Osteoblast (primary cell): Measurements from ENCODE around the gene DUT. TPM values are rescaled to one million over a fixed set of nuclear protein-coding genes. Genes with fewer than 3 reads are reported as not detected.
"Not testable (repeated sequence)": the region's sequence is repeated elsewhere in the genome, so short reads cannot be mapped to it uniquely, and the experiment has no call there.

Source experiments
- DNase-seq: peaks from one replicate; pipeline ENCODE4 v3.0.0; 2011; ENCODE audit warnings: low spot score, mixed read lengths; ENCODE audit not compliant: insufficient read length; ENCODE audit errors: missing footprints
- H2AFZ ChIP-seq: 2 replicates; pipeline ENCODE4 v1.6.0; 2011; ENCODE audit warnings: mild to moderate bottlenecking, low read length
- H3K27ac ChIP-seq: 2 replicates; pipeline ENCODE4 v1.5.1; 2011; ENCODE audit warnings: mild to moderate bottlenecking, low read depth, low read length, moderate library complexity
- H3K27me3 ChIP-seq: 2 replicates; pipeline ENCODE4 v1.6.0; 2012; ENCODE audit warnings: mild to moderate bottlenecking, control low read depth, inconsistent platforms, low read length, moderate library complexity; ENCODE audit not compliant: insufficient read depth
- H3K36me3 ChIP-seq: 2 replicates; pipeline ENCODE4 v1.5.1; 2011; ENCODE audit warnings: mild to moderate bottlenecking, low read length, control low read depth, moderate library complexity; ENCODE audit not compliant: insufficient read depth
- H3K4me1 ChIP-seq: 2 replicates; pipeline ENCODE4 v1.5.1; 2011; ENCODE audit warnings: mild to moderate bottlenecking, low read length, control low read depth, moderate library complexity; ENCODE audit not compliant: insufficient read depth
- H3K4me2 ChIP-seq: 2 replicates; pipeline ENCODE4 v1.6.0; 2011; ENCODE audit warnings: mild to moderate bottlenecking, low read length; ENCODE audit not compliant: insufficient read depth
- H3K4me3 ChIP-seq: fragments of 200-600 bp; sonication (generic); 3 replicates; pipeline ENCODE4 v1.5.1; 2012; ENCODE audit warnings: mild to moderate bottlenecking, low read length, inconsistent platforms; ENCODE audit not compliant: insufficient read depth
- H3K79me2 ChIP-seq: 2 replicates; pipeline ENCODE4 v1.6.0; 2012; ENCODE audit warnings: mild to moderate bottlenecking, low read length, control low read depth, inconsistent platforms; ENCODE audit not compliant: insufficient read depth
- H3K9me3 ChIP-seq: 2 replicates; pipeline ENCODE4 v1.5.1; 2011; ENCODE audit warnings: low read depth, low read length, control low read depth
- H4K20me1 ChIP-seq: 2 replicates; pipeline ENCODE4 v1.6.0; 2012; ENCODE audit warnings: mild to moderate bottlenecking, low read length, control low read depth; ENCODE audit not compliant: insufficient read depth
- total RNA-seq: library from RNA; depleted of rRNA; stranded (reverse); fragments of >200 nt; gene quantifications from 2 replicates; pipeline ENCODE4 v1.2.3, GENCODE V29; 2012
- TF ChIP-seq, protein P1 (sequence below): IDR thresholded peaks from 2 replicates; pipeline ENCODE4 v1.5.1; 2011; ENCODE audit warnings: mild to moderate bottlenecking, low read depth, low read length, moderate library complexity; ENCODE audit errors: extremely low read depth

Gene DUT
- total RNA-seq, 1 donor = 49.2 TPM

DNA sequence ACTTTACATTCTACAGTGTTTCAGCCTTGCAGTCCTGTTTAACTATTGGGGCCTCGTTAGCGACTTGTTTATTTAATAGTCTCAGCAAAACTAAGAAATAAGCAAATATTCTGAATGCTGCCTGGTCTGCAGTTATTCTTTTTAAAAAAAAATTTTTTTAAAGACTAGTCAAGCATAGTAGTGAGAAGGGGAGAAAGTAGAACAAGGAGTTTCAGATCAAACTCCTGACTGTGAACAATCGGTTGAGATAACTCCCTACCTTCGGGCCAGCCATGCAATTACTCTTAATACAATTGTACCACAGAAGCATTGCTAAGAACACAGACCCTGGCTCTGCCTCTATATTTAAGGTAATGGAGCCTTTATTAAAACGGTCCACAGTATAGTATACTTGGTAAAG, 5.8 kb upstream of the DUT start:
- no peak overlapping the region for H2AFZ ChIP-seq
- no peak overlapping the region for H3K27ac ChIP-seq
- no peaks in the 10 kb centered on the region for H3K36me3 ChIP-seq
- no peaks in the 10 kb centered on the region for H3K9me3 ChIP-seq
- TF ChIP-seq, protein P1, sequence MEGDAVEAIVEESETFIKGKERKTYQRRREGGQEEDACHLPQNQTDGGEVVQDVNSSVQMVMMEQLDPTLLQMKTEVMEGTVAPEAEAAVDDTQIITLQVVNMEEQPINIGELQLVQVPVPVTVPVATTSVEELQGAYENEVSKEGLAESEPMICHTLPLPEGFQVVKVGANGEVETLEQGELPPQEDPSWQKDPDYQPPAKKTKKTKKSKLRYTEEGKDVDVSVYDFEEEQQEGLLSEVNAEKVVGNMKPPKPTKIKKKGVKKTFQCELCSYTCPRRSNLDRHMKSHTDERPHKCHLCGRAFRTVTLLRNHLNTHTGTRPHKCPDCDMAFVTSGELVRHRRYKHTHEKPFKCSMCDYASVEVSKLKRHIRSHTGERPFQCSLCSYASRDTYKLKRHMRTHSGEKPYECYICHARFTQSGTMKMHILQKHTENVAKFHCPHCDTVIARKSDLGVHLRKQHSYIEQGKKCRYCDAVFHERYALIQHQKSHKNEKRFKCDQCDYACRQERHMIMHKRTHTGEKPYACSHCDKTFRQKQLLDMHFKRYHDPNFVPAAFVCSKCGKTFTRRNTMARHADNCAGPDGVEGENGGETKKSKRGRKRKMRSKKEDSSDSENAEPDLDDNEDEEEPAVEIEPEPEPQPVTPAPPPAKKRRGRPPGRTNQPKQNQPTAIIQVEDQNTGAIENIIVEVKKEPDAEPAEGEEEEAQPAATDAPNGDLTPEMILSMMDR = no peak
- H4K20me1 ChIP-seq = no peaks in the 10 kb centered on the region
- H3K79me2 ChIP-seq = peaks cover 4% of the 10 kb centered on the region
- H3K27me3 ChIP-seq = no peaks in the 10 kb centered on the region
- no peak overlapping the region for H3K4me2 ChIP-seq
- DNase-seq = no peak
- peaks cover 4% of the 10 kb centered on the region for H3K4me1 ChIP-seq
- H3K4me3 ChIP-seq = no peak overlapping the region

DNA sequence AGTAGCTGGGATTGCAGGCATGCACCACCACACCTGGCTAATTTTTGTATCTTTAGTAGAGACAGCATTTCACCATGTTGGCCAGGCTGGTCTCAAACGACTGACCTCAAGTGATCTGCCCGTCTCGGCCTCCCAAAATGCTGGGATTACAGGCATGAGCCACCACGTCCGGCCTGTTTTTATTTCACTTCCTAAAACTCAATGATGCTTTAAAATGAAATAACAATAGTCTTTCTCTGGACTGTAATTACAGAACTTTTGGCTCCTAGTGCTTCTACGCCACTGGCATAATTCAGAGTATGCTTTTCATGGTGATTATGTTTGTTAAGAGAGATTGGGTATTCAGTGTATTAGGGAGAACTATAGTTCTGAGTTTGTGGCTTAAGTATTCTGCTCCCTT, 5.0 kb upstream of the DUT start:
- H3K4me1 ChIP-seq = not testable (repeated sequence)

DNA sequence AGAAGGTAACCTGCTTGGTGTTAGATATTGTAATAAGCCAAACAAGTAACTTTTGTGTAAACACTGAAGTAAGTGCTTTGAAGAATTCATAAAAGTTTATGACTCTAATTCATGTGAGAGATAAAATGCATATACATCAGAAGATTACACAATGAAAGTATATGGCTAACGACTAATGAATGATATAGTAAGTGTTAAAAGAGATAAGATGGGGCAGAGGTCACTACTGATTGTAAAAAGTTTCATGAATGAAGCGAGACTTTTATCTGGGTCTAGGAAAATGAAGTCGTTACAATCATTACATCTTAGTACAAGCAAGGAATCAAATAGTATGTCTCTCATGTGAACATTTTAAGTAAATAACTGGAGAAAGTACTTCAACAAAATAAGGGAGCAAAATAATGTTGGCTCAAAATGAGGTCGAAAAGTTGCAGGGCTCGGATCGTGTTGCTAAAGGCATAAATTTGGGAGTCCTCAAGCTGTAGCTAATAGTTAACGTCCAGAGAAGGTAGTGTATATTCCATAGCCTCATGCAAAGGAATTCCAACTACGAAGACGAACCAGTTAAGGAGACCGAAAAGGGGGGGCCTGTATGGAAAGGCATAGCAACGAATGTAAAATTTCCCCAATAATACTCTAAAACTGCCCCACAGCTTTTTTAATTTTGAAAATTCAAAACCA, 984 bp upstream of the DUT start:
- Histone ChIP-seq H3K4me3 (peak overlapping the region; percentile 88), H4K20me1 (peaks cover 7% of the 10 kb centered on the region), H3K27me3 (no peaks in the 10 kb centered on the region), H3K36me3 (peaks cover 9% of the 10 kb centered on the region), H3K27ac (peak overlapping the region; percentile 85), H3K9me3 (no peaks in the 10 kb centered on the region), H2AFZ (peak overlapping the region; percentile 96), H3K4me1 (peaks cover 12% of the 10 kb centered on the region), H3K4me2 (peak overlapping the region; percentile 89), H3K79me2 (peaks cover 14% of the 10 kb centered on the region)
- TF ChIP-seq, protein P1 = no peak
- no peak for DNase-seq

More for the DNA sequence above, 5.0 kb upstream of the DUT start:
- H3K4me3 ChIP-seq, H2AFZ ChIP-seq, H3K79me2 ChIP-seq, H3K27me3 ChIP-seq, H3K27ac ChIP-seq, DNase-seq, H4K20me1 ChIP-seq, H3K4me2 ChIP-seq, H3K36me3 ChIP-seq, H3K9me3 ChIP-seq: not testable (repeated sequence)

DNA sequence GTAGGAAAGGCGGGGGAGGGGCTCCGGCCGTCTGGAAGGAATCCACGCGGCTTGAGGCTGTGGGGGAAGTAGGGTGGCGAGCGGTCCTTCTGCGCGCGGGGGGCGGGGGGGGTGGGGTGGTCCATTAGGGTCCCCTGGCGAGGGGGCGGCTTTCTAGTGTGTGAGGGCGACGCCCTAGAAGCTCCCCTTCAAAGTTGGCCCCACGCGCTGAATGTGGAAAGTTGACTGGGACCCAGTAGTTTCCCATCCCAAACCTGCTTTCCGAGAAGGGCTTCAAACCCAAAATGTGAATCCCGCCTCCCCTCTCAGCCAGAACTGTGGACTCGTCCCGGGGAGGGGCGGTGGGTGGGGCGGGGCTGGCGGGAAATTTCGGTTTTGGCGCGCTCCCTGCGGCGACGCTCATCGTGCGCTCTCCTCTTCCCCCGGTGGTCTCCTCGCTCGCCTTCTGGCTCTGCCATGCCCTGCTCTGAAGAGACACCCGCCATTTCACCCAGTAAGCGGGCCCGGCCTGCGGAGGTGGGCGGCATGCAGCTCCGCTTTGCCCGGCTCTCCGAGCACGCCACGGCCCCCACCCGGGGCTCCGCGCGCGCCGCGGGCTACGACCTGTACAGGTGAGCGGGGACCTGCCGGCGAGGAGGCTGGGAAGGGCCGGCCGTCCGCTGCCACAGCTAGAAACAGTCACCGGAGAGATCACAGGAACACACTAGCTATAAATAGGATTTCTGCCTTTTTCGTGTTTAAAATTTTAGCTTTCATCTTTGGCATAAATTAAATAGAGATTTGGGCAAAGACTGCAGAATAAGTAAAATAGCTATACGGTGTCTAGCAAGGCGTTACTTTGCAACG, 790 bp downstream of the DUT start:
- TF ChIP-seq, protein P1 = no peak
- peaks cover 14% of the 10 kb centered on the region for H3K79me2 ChIP-seq
- no peaks in the 10 kb centered on the region for H3K27me3 ChIP-seq
- peaks cover 12% of the 10 kb centered on the region for H3K4me1 ChIP-seq
- H2AFZ ChIP-seq = peak overlapping the region; percentile 96
- H4K20me1 ChIP-seq = peaks cover 7% of the 10 kb centered on the region
- no peaks in the 10 kb centered on the region for H3K9me3 ChIP-seq
- H3K36me3 ChIP-seq = peaks cover 22% of the 10 kb centered on the region
- peak overlapping the region; percentile 88 for H3K4me3 ChIP-seq
- peak; percentile 94 for DNase-seq
- peak overlapping the region; percentile 85 for H3K27ac ChIP-seq
- H3K4me2 ChIP-seq = peak overlapping the region; percentile 89
